Measurements from ENCODE around the gene SH3BGR.

DNA sequence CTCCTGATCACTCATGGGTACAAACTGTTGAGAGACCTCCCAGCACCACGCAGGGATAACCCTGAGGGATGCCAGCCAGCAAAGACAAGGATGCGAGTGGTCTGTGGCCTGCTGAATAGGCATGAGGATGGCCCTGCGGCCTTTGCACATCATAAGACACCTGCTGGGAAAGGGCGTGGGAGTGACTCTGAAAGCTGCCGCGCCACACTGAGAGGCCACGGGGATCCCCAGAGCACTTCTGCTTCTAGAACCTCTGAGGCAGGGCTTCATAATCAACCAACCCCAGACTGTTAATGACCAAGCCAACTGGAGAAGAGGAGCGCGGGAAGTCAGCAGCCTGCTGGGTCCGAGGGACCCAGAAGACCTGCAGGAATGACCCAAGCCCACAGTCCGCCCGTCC, 73.8 kb downstream of the SH3BGR start:
- TF ChIP-seq, protein P1, sequence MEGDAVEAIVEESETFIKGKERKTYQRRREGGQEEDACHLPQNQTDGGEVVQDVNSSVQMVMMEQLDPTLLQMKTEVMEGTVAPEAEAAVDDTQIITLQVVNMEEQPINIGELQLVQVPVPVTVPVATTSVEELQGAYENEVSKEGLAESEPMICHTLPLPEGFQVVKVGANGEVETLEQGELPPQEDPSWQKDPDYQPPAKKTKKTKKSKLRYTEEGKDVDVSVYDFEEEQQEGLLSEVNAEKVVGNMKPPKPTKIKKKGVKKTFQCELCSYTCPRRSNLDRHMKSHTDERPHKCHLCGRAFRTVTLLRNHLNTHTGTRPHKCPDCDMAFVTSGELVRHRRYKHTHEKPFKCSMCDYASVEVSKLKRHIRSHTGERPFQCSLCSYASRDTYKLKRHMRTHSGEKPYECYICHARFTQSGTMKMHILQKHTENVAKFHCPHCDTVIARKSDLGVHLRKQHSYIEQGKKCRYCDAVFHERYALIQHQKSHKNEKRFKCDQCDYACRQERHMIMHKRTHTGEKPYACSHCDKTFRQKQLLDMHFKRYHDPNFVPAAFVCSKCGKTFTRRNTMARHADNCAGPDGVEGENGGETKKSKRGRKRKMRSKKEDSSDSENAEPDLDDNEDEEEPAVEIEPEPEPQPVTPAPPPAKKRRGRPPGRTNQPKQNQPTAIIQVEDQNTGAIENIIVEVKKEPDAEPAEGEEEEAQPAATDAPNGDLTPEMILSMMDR (IDR thresholded peaks at IDR 0.05; ENCODE audit: insufficient read depth, low read depth, low read length) = no peak
- TF ChIP-seq EZH2 (IDR thresholded peaks at IDR 0.05; ENCODE audit: insufficient read depth, low read length) = no peak
